Measurements from ENCODE around the gene BST2. TPM values are rescaled to one million over a fixed set of nuclear protein-coding genes. Genes with fewer than 3 reads are reported as not detected.

Gene BST2
- total RNA-seq, 2 donors from 2014 or later = 32.7 to 75.3 TPM

DNA sequence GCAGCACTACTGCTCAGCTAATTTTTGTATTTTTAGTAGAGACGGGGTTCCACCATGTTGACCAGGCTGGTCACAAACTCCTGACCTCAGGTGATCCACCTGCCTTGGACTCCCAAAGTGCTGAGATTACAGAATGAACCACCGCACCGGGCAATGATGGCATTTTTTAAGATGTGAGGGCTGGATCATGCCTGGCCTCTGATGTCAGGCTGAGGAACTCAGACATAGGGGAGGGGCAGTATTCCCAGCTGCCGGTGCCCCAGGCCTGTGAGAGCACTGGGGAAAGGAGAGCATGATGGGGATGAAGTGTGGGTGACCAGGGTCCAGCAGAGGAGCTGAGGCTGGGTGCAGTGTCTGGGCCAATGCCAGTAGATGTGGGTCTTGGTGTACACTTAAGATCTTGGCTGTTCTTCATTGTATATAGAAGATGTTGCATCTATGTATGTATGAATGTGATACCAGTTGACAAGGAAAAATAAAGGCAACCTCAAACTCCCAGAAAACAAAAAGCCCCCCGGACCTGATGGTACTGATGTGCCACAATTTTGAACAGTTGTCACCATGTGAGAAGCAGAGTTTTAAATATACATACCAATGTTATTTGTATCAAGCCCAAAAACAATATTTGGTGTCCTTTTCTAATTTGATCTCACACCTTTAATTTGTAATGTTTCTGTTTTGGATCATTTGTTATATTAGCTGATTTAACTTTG lies 24.8 kb downstream of the BST2 start:
- H3K27ac ChIP-seq = no peak overlapping the region
- H3K27me3 ChIP-seq (replicated peaks; ENCODE audit: insufficient read depth) = no peaks in the 10 kb centered on the region
- DNase-seq (ENCODE audit: low spot score) = no peak
- no peaks in the 10 kb centered on the region for H3K4me1 ChIP-seq (replicated peaks)
- no peaks in the 10 kb centered on the region for H3K36me3 ChIP-seq
- TF ChIP-seq POLR2AphosphoS5 (IDR thresholded peaks at IDR 0.05) (no peak), POLR2A (IDR thresholded peaks at IDR 0.05) (no peak)
- TF ChIP-seq, protein P1, sequence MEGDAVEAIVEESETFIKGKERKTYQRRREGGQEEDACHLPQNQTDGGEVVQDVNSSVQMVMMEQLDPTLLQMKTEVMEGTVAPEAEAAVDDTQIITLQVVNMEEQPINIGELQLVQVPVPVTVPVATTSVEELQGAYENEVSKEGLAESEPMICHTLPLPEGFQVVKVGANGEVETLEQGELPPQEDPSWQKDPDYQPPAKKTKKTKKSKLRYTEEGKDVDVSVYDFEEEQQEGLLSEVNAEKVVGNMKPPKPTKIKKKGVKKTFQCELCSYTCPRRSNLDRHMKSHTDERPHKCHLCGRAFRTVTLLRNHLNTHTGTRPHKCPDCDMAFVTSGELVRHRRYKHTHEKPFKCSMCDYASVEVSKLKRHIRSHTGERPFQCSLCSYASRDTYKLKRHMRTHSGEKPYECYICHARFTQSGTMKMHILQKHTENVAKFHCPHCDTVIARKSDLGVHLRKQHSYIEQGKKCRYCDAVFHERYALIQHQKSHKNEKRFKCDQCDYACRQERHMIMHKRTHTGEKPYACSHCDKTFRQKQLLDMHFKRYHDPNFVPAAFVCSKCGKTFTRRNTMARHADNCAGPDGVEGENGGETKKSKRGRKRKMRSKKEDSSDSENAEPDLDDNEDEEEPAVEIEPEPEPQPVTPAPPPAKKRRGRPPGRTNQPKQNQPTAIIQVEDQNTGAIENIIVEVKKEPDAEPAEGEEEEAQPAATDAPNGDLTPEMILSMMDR (IDR thresholded peaks at IDR 0.05) = no peak
- 97% methylated on average over 5 of the region's 5 CpGs for WGBS
- intact Hi-C loops (cut with DNase I) = no loop called here
- no peaks in the 10 kb centered on the region for H3K9me3 ChIP-seq
- no peak overlapping the region for H3K4me3 ChIP-seq

GRCh38 chr19:17379221-17379631 lies 26.2 kb downstream of the BST2 start:
- TF ChIP-seq, protein P1 (IDR thresholded peaks at IDR 0.05) = no peak
- no peak for TF ChIP-seq POLR2A (IDR thresholded peaks at IDR 0.05)
- TF ChIP-seq POLR2AphosphoS5 (IDR thresholded peaks at IDR 0.05) = no peak
- Histone ChIP-seq H3K4me3 (no peak overlapping the region), H3K9me3 (no peaks in the 10 kb centered on the region), H3K4me1 (replicated peaks) (no peaks in the 10 kb centered on the region), H3K36me3 (no peaks in the 10 kb centered on the region), H3K27me3 (replicated peaks; ENCODE audit: insufficient read depth) (no peaks in the 10 kb centered on the region), H3K27ac (no peak overlapping the region)
- intact Hi-C loops (cut with DNase I) = no loop called here
- DNase-seq (ENCODE audit: low spot score) = no peak
- 45% methylated on average over 14 of the region's 14 CpGs for WGBS

- Histone ChIP-seq H3K4me1 (replicated peaks) (no peaks in the 10 kb centered on the region), H3K27me3 (replicated peaks; ENCODE audit: insufficient read depth) (no peaks in the 10 kb centered on the region), H3K9me3 (no peaks in the 10 kb centered on the region), H3K36me3 (no peaks in the 10 kb centered on the region), H3K4me3 (no peak overlapping the region), H3K27ac (no peak overlapping the region)
- TF ChIP-seq, protein P1 (IDR thresholded peaks at IDR 0.05) = no peak
- TF ChIP-seq POLR2A (IDR thresholded peaks at IDR 0.05) (no peak), POLR2AphosphoS5 (IDR thresholded peaks at IDR 0.05) (no peak)
- intact Hi-C loops (cut with DNase I) = no loop called here
- DNase-seq (ENCODE audit: low spot score) = no peak
- 67% methylated on average over 13 of the region's 13 CpGs for WGBS
Observed at GRCh38 chr19:17378271-17378670, 27.2 kb downstream of the BST2 start.

- TF ChIP-seq, protein P1 (IDR thresholded peaks at IDR 0.05) = no peak
- TF ChIP-seq POLR2AphosphoS5 (IDR thresholded peaks at IDR 0.05) = no peak
- TF ChIP-seq POLR2A (IDR thresholded peaks at IDR 0.05) = no peak
Observed at GRCh38 chr19:17376935-17377600, 28.4 kb downstream of the BST2 start, which contains the start of gene PLVAP. TSS of gene PLVAP (minus strand) at chr19:17377342. CDS start at chr19:17377288, 54 bp downstream.

More at GRCh38 chr19:17376935-17377600, 28.4 kb downstream of the BST2 start, which contains the start of gene PLVAP:
- Histone ChIP-seq H3K4me3 (no peak within 1 kb of the TSS), H3K36me3 (no peaks in the 10 kb centered on the region), H3K4me1 (replicated peaks) (no peaks in the 10 kb centered on the region), H3K9me3 (no peaks in the 10 kb centered on the region), H3K27me3 (replicated peaks; ENCODE audit: insufficient read depth) (no peaks in the 10 kb centered on the region), H3K27ac (no peak within 1 kb of the TSS)
- DNase-seq (ENCODE audit: low spot score) = no peak
- intact Hi-C loops (cut with DNase I) = no loop called here
- WGBS = 72% methylated on average over 39 of the region's 39 CpGs

All from prostate gland (tissue), 2 donors.